ENCODE results near the gene ULK4.
"Not testable (repeated sequence)": the region's sequence is repeated elsewhere in the genome, so short reads cannot be mapped to it uniquely, and the experiment has no call there.

ULK4 gene

GRCh38 chr3:41650406-41650805 lies 311.5 kb downstream of the ULK4 start:
- no peak for DNase-seq (ENCODE audit: low read depth in 1 of 2, low spot score in 1 of 2)
- H3K4me3 ChIP-seq (replicated peaks; ENCODE audit: insufficient read depth, low read length), result no peak overlapping the region
- no peaks in the 10 kb centered on the region for H3K27me3 ChIP-seq (ENCODE audit: insufficient read depth, poor library complexity, severe bottlenecking)
- H3K27ac ChIP-seq (replicated peaks), result no peak overlapping the region
- TF ChIP-seq GABPA (IDR thresholded peaks at IDR 0.05; ENCODE audit: low read depth) (no peak), POLR2AphosphoS5 (IDR thresholded peaks at IDR 0.05; ENCODE audit: low read depth) (no peak), CTCF (IDR thresholded peaks at IDR 0.05; ENCODE audit: insufficient read depth, low read length) (no peak), SPI1 (IDR thresholded peaks at IDR 0.05; ENCODE audit: borderline replicate concordance, low read depth) (no peak)
- TF ChIP-seq, protein P1, sequence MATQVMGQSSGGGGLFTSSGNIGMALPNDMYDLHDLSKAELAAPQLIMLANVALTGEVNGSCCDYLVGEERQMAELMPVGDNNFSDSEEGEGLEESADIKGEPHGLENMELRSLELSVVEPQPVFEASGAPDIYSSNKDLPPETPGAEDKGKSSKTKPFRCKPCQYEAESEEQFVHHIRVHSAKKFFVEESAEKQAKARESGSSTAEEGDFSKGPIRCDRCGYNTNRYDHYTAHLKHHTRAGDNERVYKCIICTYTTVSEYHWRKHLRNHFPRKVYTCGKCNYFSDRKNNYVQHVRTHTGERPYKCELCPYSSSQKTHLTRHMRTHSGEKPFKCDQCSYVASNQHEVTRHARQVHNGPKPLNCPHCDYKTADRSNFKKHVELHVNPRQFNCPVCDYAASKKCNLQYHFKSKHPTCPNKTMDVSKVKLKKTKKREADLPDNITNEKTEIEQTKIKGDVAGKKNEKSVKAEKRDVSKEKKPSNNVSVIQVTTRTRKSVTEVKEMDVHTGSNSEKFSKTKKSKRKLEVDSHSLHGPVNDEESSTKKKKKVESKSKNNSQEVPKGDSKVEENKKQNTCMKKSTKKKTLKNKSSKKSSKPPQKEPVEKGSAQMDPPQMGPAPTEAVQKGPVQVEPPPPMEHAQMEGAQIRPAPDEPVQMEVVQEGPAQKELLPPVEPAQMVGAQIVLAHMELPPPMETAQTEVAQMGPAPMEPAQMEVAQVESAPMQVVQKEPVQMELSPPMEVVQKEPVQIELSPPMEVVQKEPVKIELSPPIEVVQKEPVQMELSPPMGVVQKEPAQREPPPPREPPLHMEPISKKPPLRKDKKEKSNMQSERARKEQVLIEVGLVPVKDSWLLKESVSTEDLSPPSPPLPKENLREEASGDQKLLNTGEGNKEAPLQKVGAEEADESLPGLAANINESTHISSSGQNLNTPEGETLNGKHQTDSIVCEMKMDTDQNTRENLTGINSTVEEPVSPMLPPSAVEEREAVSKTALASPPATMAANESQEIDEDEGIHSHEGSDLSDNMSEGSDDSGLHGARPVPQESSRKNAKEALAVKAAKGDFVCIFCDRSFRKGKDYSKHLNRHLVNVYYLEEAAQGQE (IDR thresholded peaks at IDR 0.05; ENCODE audit: insufficient replicate concordance, low read depth), result no peak

- Histone ChIP-seq H3K4me3 (replicated peaks; ENCODE audit: insufficient read depth, low read length) (no peak overlapping the region), H3K27ac (replicated peaks) (no peak overlapping the region), H3K27me3 (ENCODE audit: insufficient read depth, poor library complexity, severe bottlenecking) (no peaks in the 10 kb centered on the region)
- TF ChIP-seq SPI1 (IDR thresholded peaks at IDR 0.05; ENCODE audit: borderline replicate concordance, low read depth) (no peak), GABPA (IDR thresholded peaks at IDR 0.05; ENCODE audit: low read depth) (no peak), CTCF (IDR thresholded peaks at IDR 0.05; ENCODE audit: insufficient read depth, low read length) (no peak), POLR2AphosphoS5 (IDR thresholded peaks at IDR 0.05; ENCODE audit: low read depth) (no peak)
- TF ChIP-seq, protein P1 (IDR thresholded peaks at IDR 0.05; ENCODE audit: insufficient replicate concordance, low read depth), result no peak
- DNase-seq (ENCODE audit: low read depth in 1 of 2, low spot score in 1 of 2), result no peak
Measured at GRCh38 chr3:41649129-41649739, 312.7 kb downstream of the ULK4 start.

GRCh38 chr3:41647730-41648129 lies 314.2 kb downstream of the ULK4 start:
- H3K27ac ChIP-seq (replicated peaks); DNase-seq (ENCODE audit: low read depth in 1 of 2, low spot score in 1 of 2): not testable (repeated sequence)

GRCh38 chr3:41640076-41640475 lies 321.8 kb downstream of the ULK4 start:
- no peak for DNase-seq (ENCODE audit: low read depth in 1 of 2, low spot score in 1 of 2)
- H3K27ac ChIP-seq (replicated peaks), result no peak overlapping the region
- no peaks in the 10 kb centered on the region for H3K27me3 ChIP-seq (ENCODE audit: insufficient read depth, poor library complexity, severe bottlenecking)
- TF ChIP-seq, protein P1 (IDR thresholded peaks at IDR 0.05; ENCODE audit: insufficient replicate concordance, low read depth), result no peak
- TF ChIP-seq POLR2AphosphoS5 (IDR thresholded peaks at IDR 0.05; ENCODE audit: low read depth), result no peak
- H3K4me3 ChIP-seq (replicated peaks; ENCODE audit: insufficient read depth, low read length), result no peak overlapping the region

More at GRCh38 chr3:41647730-41648129, 314.2 kb downstream of the ULK4 start:
- not testable (repeated sequence) for H3K27me3 ChIP-seq (ENCODE audit: insufficient read depth, poor library complexity, severe bottlenecking); H3K4me3 ChIP-seq (replicated peaks; ENCODE audit: insufficient read depth, low read length)
